ENCODE results near the gene CYP24A1.

CYP24A1 gene

GRCh38 chr20:54172856-54173652 is 732 bp downstream of the CYP24A1 start:
- DNase-seq = no peak

GRCh38 chr20:54172532-54172855 is 1.3 kb downstream of the CYP24A1 start:
- no peak for DNase-seq

GRCh38 chr20:54170963-54171362 is 2.8 kb downstream of the CYP24A1 start:
- no peak for DNase-seq

DNA sequence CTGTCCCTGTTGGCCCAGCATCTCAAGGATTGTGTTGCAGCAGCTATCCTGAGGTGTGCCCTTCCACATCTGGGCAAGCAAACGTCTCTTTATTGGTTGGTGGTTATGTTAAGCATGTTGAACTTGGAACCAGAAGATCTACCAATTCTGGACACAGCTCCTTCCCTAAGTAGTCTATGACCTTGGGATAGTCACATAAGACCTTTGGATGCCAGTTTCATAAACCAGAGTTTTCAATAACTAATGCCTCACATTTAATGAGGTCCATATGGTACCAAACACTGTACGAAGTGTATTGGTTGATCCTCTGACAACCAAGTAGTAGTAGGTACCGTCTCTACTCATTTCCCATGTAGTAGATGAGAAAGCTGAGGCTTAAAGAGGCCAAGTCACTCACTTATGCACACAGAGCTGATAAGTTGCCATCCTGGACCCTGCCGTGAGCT is 3.7 kb downstream of the CYP24A1 start:
- DNase-seq = no peak

- no peak for DNase-seq
Measured at GRCh38 chr20:54168961-54169862, 4.6 kb downstream of the CYP24A1 start.

GRCh38 chr20:54167909-54168872 is 5.6 kb downstream of the CYP24A1 start:
- no peak for DNase-seq

GRCh38 chr20:54166987-54167662 is 6.7 kb downstream of the CYP24A1 start:
- no peak for DNase-seq

DNA sequence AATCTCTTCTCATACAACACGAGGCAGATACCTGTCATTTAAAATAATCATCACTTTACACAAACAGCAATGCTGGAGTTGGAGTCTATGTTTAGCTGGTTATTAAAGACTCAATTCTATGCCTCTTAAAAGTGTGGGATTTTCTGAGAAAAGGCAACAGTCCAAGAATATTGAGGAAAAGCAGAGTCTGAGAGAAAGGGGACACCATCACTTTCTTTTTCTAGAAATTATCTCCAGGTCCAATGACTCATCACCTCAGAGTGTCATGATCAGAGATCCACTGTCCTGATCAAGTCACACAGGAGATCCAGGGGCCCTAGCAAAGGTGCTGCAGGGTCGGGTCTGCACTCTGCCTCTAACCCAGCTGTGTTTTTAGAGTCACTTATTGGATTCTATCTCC is 8.0 kb downstream of the CYP24A1 start:
- no peak for DNase-seq

- no peak for DNase-seq
Measured at GRCh38 chr20:54165014-54165413, 8.8 kb downstream of the CYP24A1 start.

- no peak for DNase-seq
Measured at GRCh38 chr20:54163402-54163801, 10.4 kb downstream of the CYP24A1 start.

DNA sequence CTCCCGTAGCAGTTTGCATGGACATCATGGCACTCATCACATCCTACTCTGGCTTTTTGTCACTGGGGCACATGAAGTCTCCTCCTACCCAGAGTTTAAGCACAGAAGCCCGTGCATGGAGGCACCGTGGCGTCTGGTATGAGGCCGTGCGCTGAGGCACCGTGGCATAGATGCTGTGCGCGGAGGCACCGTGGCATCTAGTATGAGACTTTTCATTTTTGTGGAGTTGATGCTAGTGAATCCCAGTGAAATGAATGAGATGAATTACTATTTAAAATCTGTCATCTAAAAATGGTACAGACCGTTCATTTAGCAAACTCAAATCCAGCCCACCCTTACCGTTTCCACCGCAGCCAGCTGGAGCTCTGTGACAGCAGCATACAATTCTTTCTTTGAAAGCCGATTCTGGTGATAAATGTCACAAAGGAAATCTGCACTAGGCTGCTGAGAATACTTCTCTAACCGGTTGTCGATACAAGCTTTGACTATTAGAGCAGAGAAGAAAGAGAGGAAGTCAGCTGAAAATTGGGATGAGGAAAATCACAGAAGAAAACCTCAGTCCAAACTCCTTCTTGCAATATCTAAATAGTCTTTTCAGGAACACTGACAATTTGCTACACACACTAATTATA is 11.3 kb downstream of the CYP24A1 start:
- DNase-seq = no peak

GRCh38 chr20:54161821-54162149 is 12.0 kb downstream of the CYP24A1 start:
- DNase-seq = no peak

DNA sequence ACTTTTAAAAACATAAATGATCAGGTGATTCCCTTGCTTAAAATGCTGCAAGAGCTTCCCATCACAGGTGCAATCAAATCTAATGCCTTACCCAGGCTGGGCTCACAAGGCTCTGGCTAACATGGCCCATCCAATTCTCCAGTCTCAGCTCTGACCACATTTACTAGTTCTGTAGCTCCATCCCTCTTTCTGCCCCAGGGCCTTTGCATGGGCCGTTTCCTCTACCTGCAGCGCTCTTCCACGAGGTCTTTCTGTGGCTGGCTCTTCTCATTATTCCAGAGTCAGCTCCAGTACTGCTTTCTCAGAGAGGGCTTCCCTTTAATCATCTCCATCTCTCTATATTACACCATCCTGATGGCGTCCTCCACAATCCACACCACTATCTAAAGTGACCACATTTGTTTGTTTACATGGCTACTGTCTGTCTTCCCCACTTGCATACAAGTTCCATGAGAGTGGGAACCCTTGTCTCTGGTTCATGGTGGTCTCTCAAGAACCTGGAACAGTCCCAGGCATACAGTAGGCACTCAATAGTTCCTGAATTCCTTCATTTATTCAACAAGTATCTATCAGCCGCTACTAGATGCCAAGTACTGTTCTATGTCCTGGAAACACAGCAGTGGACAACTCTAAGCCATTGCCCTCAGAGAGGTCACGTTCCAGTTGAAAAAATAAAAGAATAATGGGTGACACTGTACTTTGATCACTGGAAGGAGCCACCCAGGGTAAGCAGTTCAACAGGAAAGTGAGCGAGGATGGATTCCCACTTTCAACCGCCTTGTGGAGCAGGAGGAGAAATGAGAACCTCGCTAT is 12.6 kb downstream of the CYP24A1 start:
- no peak for DNase-seq

DNA sequence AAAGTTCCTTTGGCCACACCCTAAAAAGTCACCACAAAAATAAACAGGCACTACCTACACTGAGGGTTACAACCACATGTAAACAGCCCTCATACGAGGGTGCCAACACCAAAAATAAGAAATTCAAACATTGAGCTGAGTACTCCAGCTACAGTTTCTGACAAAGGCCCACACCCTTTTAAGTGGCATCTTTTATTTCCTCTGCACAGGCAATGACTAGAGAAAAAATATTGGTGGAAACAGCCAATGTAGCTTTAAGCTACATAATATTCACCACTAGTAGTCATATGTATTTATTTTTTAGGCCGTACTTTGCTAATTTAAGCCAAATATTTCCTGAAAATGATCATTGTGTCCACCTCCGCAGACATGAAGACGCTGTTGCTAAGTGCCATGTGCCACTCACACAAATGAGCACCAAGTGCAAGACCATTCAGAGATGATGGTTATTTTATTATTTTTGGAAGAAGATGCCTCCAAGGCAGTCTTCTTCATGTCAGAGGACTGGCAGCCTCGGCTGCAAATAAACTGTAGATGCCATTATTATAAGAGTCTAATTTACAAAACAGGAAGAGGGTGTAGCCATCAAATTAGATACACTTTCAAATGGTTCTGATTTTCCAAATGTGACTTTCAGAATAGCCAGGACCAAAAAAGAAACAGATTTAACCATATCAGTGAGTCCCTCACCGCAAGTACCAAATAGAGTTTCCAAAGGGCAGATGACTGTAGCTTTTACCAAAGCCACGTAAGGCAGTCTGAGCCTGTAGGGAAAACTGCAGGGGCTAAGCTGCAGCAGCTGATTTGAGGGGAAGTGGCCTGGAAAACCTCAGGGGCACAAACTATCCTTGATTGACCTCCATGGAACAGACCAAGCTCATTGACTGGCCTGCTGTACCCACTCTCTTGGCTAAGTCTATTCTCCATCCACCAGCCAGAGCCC is 13.4 kb downstream of the CYP24A1 start:
- DNase-seq = no peak

DNA sequence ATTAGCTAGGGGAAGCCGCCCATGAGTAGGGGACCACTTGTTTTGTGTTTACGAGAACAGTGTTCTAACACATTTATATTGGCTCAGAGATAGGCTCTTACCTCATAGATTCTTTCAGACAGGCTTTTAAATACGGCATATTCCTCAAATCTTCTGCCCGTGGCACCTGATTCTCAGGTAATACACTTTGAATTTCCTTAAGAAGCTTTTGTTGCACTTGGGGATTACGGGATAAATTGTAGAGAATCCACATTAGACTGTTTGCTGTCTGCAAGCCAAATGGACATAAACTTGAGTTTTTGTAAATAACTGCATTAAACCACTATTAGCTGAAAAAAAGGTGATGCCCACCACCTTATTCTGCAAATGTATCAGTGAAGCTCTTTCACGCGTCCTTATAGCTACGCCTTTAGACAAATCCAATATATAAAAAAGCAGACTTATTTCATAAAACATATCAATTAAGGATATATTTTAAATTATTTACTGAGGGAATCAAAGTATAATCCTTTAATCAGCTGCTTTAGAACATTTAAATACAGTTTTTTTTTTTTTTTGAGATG is 14.8 kb downstream of the CYP24A1 start:
- no peak for DNase-seq

DNA sequence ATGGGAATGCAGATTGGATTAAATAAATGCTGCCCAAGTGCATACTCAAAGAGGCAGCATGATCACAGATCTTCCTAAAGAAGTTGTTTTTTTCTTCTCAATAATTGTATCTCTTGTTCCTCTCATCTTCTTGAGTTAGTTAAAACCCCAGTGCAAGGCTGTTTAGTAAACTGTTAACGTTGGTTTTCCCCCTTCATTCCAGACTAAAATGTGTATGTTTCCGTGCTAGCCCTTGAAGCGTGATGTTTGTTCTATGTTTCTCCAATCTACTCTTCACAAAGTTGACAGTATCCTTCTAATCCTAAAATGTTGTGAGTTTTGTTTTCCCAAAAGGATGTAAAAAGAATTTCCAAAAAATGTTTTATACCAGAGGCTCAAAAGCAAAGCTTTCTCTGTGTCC is 15.6 kb downstream of the CYP24A1 start:
- no peak for DNase-seq

- DNase-seq = no peak
Measured at GRCh38 chr20:54156981-54157835, 16.6 kb downstream of the CYP24A1 start.

GRCh38 chr20:54156522-54156921 is 17.3 kb downstream of the CYP24A1 start:
- no peak for DNase-seq
